Glomerular visceral epithelial cell (primary cell): ENCODE results near the gene LRCH1.
"Not testable (repeated sequence)": the region's sequence is repeated elsewhere in the genome, so short reads cannot be mapped to it uniquely, and the experiment has no call there.

ENCODE experiments used
- DNase-seq: peaks from one replicate; pipeline ENCODE4 v3.0.0-alpha.2; 2016; ENCODE audit errors: extremely low spot score

Gene LRCH1

DNA sequence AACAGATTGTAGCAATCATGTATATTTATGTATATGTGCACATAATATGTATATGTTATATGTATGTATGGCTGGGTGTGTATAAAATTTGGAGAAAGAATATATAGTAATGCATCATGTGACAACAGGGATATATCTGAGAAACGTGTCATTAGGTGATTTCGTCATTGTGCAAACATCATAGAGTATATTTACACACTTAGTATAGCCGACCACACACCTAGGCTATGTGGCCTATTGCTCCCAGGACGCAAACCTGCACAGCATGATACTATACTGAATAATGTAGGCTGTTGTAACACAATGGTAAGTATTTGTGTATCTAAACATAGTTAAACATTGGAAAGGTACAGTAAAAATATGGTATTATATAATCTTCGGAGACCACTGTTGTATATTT is 200.2 kb downstream of the LRCH1 start:
- DNase-seq: no peak

DNA sequence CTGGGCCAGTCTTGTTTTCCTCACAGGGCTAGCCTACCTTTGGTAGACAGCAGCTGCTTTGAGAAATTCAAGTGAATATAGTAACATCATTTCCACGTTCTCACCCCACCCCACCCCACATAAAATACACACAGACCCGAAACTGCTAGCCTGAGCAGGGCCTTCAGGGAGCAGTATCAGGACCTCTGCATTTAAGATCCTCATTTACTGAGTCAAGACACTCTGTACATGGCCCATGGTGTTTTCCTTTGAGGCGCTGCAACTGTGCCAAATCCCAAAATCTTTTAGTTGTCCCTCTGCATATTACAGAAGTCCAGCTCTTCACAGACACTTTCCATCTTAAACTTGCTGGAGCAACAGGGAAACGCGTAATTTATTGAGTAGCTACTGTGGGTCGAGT is 200.9 kb downstream of the LRCH1 start:
- no peak for DNase-seq

DNA sequence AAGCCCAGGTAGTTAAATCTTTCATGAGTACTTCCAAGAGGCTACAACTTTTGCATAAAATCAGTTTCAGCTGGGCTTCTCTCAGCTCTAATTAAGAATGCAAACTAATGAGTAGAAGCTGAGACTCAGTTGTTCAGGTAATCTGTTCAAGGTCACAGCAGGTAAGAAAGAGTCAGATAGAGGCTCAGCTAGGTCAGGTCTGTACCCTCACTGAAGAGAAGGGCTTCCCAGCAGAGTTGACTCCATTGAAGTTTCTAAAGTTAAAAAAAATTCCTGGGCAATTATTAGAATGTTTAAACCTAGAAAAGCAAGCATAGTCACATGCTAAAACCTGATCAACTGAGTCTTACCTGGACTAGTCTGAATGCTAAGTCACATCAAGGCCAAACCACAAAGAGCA is 201.8 kb downstream of the LRCH1 start:
- DNase-seq: no peak

DNA sequence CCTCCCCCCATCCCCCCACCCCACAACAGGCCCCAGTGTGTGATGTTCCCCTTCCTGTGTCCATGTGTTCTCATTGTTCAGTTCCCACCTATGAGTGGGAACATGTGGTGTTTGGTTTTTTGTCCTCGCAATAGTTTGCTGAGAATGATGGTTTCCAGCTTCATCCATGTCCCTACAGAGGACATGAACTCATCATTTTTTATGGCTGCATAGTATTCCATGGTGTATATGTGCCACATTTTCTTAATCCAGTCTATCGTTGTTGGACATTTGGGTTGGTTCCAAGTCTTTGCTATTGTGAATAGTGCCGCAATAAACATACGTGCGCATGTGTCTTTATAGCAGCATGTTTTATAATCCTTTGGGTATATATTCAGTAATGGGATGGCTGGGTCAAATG is 202.5 kb downstream of the LRCH1 start:
- not testable (repeated sequence) for DNase-seq

- no peak for DNase-seq
These were observed 204.0 kb downstream of the LRCH1 start for GRCh38 chr13:46756977-46757376.

DNA sequence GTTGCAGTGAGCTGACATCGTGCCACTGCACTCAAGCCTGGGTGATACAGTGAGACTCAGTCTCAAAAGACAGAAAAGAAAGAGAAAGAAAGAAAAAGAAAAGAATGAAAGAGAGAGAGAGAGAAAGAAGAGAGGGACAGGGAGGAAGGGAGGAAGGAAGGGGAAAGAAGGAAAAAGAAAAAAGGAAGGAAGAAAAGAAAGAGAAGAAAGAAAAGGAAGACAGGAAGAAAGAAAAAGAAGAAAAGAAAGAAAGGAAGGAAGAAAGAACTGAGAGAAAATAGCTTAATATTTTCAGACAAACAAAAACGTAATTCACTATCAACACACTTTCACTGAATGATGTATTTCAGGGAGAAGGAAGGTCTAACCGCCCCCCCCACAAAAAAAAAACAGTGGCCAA is 204.7 kb downstream of the LRCH1 start:
- DNase-seq: no peak

- DNase-seq: peak; percentile 18
These were observed 206.9 kb downstream of the LRCH1 start for GRCh38 chr13:46759846-46760245.

- no peak for DNase-seq
These were observed 208.2 kb downstream of the LRCH1 start for GRCh38 chr13:46761174-46761573.

GRCh38 chr13:46761866-46762265 is 208.9 kb downstream of the LRCH1 start:
- no peak for DNase-seq

GRCh38 chr13:46769925-46770324 is 217.0 kb downstream of the LRCH1 start:
- DNase-seq: not testable (repeated sequence)

- DNase-seq: no peak
These were observed 218.7 kb downstream of the LRCH1 start for GRCh38 chr13:46771693-46772092.

- DNase-seq: no peak
These were observed 220.6 kb downstream of the LRCH1 start for GRCh38 chr13:46773541-46773940.

- DNase-seq: no peak
These were observed 222.6 kb downstream of the LRCH1 start for GRCh38 chr13:46775385-46776107.

DNA sequence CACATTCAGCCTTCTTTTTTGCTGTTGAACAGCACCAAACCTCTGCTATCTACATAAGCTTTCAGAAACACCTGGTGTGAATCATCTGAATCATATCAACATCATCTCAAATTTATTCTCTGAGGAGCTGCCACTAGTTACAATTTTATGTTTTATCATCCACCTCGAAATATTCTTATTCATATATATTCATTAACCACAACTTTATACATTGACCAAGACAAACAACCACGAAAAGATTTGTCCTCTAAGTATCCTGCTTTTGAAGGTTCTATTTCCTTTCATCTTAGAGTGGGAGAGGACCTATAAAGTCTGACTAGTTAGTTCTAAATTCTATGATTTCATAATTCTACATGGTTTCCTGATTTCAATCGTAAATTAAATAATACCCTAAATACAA is 225.1 kb downstream of the LRCH1 start:
- DNase-seq: no peak

- no peak for DNase-seq
These were observed 225.9 kb downstream of the LRCH1 start for GRCh38 chr13:46778890-46779289.

DNA sequence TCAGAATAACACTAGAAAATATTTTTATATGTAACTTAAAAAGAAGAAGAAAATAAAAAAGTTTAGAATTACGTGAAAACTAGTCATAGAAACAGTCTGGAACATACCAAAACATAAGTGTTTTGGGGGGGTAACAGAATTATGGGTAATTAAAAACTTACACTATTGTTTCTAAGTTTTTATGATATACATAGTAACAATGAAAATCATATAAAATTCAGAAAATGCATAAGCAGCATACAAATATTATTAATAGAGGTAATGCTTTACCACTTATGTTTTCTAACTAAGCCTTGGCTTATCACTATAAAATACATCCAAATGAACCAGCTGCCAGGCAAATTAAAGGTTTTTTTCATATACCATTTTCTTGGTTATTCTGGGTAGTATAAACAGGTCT is 229.1 kb downstream of the LRCH1 start:
- no peak for DNase-seq

- DNase-seq: no peak
These were observed 229.7 kb downstream of the LRCH1 start for GRCh38 chr13:46782691-46783090.

DNA sequence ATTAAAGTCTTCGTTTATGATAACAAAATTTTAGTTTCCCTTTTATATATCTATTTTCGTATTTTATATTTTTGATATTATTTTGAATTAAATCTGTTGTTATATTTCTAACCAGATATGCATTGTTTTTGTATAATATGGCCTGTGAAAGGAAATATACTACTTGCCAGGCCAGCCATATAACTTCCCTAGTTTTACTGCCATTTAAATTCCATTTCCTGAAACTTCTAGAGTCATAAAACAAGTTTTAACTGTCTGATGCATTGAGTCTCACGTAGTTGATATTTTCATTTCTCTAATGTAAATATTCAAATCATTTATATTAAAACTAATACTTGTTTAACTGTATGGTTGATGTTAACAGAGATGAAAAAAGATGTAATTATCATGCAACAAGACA is 230.5 kb downstream of the LRCH1 start:
- DNase-seq: no peak

DNA sequence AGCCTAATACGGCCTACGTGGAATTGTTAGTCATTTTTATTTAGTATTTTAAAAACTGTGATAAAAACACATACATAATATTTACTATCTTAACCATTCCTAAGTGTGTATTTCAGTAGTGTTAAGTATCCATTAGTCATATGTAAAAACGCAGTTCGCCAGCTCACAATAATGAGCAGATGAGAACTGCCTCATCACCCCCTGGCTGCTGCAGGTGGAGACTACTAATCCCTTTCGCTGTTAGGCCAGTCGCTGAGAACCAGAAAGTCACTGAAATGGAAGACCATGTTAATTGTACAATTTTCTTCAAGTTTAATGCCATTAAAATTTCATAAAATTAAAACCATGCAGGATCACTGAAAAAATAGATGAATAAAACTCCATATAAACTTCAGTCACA is 242.4 kb downstream of the LRCH1 start:
- no peak for DNase-seq

GRCh38 chr13:46796129-46796514 is 243.2 kb downstream of the LRCH1 start:
- DNase-seq: no peak

DNA sequence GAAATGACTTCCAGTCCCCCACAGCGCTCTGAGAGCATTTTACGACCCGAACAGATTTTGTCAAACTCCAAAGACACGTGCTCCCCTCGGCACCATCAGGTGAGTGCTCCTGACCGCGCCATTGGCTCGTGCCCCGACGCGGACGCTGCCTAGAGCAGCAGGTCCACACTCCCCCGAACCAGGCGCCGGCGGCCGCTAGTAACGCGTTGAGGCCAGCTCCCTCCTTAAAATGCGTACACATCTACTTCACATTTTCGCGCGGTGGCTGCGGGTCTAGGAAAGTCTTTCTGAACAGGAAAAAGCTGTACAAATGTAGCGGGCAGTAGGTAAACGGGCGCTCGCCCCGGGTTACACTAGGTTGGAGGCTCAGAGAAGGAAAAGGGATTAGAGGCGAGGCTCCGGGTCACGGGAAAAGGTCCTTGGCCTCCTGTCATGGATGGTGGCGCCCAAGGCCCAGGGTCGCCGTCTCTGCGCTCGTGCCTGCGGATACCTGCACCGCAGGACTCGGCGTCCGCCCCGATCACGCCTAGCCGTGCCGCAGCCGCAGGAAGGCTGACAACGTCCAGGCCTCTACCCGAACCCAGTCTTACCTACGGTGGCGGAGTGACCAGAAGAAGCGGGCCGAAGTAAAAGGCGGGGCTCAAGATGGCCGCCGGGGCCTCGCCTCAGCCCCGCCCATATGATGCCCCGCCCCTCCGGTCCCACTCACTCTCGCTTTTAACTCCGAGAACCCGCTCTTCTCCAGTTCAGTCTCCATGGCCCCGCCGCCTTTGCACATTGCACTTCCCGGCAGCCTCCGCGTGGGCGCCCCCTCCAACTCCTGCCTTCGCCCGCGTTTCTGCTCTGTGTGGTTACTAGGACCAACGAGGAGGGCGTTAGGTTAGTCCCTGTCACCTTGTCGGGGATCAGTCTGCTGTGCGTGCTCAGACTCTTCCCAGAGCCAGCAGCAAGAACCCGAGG is 243.8 kb downstream of the LRCH1 start, which contains the start of gene ESD:
TSS of gene ESD (minus strand) at position 647 of the 960 bp plus-strand sequence. CDS start 5,748 bp downstream, outside the sequence.
- DNase-seq: peak; percentile 95

GRCh38 chr13:46797501-46798237 is 244.7 kb downstream of the LRCH1 start:
- DNase-seq: peak; percentile 19
